Kidney glomerular epithelial cell (primary cell): ENCODE measurements around the gene ADAMTS10.
A peak's percentile ranks its signal among the peaks of the same experiment; 100 is the strongest.
"Not testable (repeated sequence)": the region's sequence is repeated elsewhere in the genome, so short reads cannot be mapped to it uniquely, and the experiment has no call there.

Experiments used
- DNase-seq: peaks from one replicate; lab custom pipeline; 2025; lab: John Stamatoyannopoulos, UW

The ADAMTS10 gene

DNA sequence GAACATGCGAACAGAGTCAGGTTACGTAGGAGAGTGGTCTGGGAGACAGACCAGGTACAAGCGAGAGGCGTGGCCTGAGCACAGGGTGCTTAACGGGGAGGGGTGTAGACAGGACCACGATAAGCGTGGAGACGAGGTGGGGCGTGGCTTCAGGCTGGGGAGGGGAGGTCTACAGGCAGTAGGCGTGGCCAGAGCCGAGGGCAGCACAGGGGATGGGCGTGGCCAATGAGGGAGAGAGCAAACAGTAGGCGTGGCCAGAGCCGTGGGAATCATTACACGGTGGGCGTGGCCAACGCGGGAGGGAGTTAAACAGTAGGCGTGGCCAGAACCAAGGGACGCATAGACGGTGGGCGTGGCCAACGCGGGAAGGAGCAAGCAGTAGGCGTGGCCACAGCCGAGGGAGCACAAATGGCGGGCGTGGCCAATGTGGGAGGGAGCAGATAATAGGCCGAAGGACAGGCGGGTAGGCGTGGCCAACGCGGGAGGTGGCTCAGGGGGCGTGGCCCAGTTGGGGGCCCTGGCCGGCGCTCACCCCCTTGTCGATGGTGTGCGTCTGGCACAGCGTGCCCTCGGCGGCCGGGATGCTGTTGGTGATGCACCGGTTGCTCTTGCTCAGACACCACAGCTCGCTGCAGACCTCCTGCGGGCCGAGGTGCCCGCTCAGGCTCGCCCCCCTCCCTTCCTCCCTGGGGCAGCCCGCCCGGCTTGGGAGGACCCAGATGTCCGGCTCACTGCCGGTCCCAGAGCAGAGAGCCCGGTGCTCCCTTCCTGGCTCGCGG lies 18.1 kb downstream of the ADAMTS10 start:
- peak; percentile 76 for DNase-seq

DNA sequence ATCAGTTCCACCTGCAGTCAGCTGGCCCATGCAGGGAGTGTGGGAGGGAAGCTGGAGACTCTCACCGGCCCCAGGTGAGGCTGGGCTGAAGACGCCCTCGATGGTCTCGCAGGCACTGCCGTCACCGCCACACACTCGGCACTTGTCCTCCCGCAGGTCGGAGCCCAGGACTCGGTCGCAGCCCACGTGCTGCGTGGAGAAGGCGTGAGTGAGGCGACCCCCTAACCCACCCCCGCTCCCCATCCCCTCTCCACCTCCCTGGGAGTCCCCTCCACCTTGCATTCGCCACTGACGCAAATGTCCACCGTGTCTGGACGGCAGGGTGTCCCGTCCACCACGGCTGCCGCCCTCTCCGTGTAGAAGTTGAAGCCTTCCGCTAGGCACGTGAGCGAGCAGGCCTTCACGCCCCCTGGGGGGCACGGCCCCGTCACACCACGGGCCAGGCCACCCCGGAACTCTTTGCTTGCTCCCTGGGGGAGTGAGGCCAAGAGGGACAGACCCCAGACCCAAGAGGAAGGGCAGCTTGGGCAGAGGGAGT lies 21.3 kb downstream of the ADAMTS10 start:
- DNase-seq, result no peak

DNA sequence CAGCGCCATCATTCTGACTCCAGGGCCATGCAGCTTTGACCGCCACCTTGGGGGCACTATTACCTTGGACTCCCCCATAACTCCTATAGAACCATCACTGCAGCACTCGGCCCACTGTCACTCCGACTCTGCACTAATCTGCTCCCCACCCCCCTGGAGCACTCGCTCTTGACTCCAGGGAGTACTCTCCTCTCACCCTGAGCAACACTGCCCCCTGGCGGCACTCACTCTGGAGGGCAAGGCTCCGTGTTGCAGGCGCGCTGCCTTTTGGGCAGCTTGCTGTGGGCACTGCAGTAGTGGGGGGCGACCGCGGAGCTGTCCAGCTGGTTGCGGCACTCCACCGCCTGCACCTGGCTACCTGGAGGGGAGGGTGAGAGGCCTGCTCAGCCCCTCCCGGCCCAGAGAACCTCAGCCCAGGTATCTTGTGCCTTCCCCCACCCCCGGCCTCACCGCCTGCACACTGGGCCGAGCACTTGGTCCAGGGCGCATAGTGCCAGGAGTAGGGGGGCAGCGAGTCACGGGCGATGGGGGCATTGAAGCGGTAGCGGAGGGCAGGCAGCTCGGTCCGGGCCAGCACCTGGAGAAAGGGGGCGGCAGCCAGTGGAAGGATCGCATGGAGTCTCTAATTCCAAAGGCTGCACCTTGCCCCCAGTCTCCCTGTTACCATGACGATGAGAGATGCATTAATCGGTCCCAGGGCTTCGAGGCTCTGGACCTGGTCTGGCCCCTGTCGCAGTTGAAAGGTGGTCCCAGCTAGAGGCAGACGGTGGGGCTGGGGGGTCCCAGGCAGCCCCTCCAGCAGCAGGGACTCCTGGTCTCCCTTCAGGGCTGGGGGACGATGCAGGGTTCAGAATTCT lies 24.4 kb downstream of the ADAMTS10 start:
- DNase-seq, result no peak

DNA sequence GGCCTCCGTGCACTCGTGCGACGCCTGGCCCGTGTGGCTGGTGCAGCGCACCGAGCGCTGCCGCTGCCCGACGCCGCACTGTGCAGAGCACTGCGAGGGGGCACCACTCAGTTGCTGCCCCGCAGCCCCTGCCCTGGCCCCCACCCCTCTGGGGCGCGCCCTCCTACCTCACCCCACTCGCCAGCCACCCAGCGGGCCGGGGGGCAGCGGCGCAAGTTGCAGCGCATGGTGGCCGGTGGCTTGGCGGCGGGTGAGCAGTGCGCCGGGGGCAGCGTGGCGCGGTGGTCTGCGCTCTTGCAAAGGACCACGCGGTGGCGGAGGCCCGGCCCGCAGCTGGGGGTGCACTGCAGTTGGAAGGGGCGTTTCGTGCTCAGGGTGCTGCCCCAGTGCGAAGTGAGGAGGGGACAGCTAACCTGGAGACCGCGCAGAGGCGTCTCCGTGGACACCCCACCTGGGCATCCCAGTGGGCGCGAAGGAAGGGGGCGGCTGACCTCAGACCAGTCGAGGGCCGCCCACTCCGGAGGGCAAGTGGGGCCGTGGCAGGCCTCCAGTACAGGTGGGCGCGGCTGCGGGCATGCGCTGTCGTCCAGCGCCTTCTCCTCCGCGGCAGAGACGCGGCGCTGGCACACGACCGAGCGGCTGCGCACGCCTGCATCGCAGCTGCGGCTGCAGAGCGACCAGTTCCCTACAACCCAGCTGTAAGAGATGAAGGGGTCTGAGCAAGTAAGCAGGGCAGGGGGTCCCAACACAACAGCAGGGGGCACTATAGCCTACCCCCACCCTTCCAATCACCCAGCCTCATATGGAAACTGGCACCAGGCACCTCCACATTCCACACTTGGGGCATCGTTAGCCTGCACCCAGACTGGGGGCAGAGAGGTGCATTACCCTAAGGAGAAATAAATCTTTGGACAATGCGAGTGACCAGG lies 25.3 kb downstream of the ADAMTS10 start:
- no peak for DNase-seq

DNA sequence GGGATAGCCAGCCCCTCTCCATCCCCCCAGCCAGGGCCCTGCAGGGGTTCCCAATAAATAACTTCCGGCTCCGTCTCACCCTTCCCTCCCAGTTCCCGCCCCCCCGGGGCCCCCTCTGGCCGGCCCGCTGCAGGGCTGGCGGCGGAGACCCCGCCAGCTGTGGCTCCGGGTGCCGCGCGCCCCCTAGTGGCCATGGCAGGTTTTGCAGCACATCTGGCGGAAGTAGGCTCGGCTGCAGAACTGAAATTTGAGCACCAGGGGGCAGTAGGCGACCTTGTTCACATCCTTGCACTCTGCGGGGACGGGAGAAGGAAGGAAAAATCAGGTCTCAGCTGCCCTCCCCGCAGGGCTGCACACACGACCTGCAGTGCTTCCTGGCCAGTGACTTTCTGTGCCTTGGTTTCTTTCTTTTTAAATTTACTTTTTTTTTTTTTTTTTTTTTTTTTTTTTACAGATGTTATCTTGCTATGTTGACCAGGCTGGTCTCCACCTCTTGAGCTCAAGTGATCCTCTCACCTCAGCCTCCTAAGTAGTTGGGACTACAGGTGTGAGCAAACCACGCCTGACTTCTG lies 29.7 kb downstream of the ADAMTS10 start:
- peak; percentile 38 for DNase-seq

DNA sequence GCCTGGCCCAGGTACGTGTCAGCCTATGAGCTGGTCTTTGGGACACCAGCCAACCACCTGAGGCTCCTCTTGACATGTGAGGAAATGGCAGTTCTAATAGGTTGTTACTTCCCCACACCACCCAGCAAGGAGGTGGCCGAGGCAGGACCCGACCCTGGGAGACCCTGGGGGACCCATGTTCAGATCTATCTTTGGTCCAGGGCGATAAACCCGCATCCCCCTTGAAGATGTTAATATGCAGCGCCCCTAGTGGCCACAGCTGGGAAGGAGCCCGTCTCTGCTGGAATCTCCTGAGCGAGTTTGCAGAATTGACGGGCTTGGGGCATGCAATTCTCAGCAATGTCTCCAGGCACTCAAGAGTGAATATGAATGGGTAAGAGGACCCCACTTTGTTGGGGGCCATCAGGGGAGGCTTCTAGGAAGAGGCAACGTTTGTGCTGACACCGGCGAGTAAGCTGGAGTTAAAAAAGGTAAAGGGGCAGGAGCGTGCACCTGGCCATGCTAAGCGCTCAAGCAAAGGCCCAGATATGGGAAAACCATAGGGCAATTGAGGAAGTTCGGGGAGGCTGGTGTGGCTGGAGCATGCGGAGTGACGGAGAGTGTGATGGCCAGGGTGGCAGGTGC lies 31.8 kb downstream of the ADAMTS10 start:
- DNase-seq, result peak; percentile 53

DNA sequence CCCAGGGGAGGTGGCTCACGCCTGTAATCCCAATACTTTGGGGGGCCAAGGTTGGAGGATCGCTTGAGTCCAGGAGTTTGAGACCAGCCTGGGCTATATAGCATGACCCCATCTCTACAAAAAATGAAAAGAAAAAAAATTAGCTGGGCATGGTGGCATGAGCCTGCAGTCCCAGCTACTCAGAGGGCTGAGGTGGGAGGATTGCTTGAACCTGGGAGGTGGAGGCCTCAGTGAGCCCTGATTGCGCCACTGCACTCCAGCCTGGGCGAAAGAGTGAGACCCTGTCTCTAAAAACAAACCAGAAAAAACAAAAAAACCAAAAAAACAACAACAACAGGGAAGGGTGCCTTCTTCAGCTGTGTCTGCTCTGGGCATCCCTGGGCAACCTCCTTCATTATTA lies 32.8 kb downstream of the ADAMTS10 start:
- DNase-seq, result no peak

DNA sequence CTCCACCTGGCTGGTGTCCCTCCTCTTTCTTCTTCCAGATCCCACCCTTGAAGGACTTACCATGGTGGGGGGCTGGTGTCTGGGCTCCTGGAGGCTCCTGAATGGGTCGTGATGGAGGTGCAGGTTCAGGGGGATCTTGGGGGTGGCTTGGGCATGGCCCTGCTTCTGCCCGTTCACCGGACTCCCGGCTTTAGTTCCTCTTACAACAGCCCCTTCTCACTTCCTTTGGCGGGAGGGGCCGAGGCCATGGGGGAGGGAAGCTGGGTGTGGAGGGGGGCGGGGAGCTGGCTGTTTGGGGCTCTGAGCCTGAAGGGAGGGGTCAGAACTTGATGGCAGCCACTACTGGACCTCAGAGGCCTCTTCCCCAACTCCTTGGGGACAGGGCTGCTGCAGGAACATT lies 33.3 kb downstream of the ADAMTS10 start, which contains the start of gene MYO1F:
Gene MYO1F (minus strand): TSS at position 196 of the 400 bp plus-strand sequence. CDS start 133 bp downstream, at position 63.
- no peak for DNase-seq

DNA sequence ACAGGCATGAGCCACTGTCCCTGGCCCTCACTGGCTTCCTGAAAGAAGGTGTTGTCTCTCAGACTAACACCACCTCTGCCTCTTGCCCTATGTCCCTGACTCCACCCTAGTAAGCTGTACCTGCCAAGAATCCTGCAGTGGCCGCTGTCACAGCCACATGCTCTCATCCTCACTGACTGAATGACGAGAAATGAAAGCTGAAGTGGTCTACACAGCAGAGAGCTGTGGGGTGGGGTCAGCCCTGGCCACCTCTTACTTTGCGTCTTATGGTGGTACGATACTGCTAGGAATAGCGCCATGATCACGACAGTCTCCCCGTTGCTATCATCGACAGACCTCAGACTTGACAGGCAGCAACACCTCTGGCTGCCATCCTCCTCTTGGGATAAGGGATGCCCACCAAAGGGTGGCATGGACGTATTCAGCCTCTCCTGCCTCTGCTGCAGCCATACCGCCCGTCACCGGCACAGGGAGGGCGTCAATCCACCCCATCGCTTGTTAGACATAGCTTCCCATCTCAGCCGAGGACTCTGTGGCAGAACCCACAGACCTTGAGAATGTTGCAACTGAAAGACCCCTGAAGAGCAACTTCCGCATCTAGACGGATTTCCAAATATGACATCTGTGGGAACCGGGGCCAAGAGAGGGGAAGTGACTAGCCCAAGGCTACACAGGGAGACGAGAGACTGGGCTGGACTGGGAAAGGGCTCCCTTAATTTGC lies 34.1 kb downstream of the ADAMTS10 start:
- DNase-seq, result no peak

DNA sequence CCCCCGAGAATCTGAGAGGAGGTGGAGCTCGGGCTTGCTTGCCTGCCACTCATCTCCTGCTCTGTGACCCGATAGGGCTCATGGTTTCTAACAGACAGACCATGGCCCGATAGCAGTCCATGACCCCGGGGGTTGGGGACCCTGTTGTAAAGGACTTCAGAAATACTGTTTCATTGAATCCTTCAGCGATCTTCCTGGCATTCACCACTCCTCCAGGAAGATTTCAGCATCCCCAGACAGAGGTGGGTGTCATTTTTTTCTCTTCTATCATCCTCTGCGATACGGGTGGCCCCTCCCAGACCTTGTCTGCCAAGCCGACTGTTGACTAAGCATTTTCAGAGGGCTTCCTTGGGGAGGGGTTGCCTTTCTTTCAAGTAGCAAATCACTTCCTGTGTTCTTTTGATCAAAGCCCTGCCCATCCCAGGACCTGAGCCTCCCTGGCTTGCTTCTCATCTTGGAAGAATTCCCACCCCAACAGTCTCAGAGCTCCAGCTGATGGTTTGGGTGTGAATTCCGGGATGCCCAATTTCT lies 35.0 kb downstream of the ADAMTS10 start:
- DNase-seq, result no peak

DNA sequence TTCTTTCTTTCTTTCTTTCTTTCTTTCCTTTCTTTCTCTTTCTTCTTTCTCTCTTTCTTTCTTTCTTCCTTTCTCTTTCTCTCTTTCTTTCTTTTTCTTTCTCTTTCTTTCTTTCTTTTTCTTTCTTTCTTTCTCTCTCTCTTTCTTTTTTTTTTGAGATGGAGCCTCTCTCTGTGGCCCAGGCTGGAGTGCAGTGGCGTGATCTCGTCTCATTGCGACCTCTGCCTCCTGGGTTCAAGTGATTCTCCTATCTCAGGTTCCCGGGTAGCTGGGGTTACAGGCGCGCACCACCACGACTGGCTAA lies 35.9 kb downstream of the ADAMTS10 start:
- DNase-seq, result not testable (repeated sequence)

DNA sequence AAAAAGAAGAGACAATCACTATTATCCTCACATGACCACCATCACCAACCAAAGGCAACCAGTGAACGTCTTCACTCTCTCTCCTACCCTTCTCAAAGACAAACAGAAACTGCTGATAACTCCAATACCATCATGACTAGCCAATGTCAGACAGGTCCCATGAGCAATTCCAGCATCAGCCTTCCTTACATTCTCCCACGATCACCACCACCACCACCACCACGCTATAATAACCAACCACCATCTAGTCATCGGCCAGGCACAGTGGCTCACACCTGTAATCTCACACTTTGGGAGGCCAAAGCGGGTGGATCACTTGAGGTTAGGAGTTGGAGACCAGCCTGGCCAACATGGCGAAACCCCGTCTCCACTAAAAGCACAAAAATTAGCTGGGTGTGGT lies 37.2 kb downstream of the ADAMTS10 start:
- DNase-seq, result no peak

DNA sequence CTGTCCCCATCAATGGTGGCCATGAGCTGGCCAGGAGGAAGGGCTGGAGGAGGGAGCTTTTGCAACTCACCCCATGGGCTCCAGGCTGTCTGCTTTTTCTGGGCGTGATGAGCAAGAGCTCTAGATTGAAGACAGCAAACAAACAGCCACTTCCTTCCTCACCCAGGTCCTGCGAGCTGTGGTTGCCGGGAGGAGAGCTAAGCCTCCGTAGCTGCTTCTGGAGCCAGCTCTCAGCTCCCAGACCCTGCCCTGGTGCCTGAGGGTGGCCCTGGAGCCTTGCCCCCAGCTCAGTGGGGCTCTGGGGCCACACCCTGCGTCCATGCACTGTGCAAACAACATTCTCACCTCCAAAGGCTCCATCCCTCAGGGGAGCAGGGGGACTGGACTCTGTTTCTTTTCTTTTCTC lies 39.5 kb downstream of the ADAMTS10 start:
- DNase-seq, result no peak

DNA sequence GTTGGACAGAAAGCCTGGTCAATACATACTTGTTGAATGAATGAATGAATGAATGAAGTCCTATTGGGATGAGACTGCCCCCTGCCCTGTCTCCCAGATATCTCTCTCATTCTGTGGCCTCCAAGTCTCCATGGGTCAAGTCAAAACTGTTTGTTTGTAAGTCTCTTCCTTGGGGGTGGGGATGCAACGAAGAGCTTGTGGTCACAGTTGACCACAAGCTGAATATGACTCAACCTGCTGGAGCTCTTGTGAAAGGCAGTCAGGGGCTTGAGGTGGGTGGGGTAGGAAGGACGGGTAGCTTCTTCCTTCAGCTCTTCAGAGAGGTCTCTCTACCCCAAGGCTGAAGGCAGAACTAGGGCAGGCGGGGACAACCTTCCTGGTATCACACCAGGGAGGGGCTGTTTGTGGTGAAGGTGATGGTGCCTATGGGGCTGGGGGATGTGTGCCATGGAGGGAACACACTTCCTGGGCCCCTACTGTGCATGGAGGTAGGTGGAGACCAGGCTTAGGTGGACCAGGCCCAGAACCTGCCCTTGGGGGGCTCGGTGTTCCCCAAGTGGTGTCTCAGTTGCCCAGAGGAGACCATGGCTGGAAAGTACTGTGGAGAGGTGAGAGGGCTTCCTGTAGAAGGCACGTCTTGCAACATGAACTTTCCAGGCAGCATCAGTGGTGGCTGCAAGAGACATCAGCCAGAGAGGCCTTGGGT lies 41.3 kb downstream of the ADAMTS10 start:
- DNase-seq, result peak; percentile 60

DNA sequence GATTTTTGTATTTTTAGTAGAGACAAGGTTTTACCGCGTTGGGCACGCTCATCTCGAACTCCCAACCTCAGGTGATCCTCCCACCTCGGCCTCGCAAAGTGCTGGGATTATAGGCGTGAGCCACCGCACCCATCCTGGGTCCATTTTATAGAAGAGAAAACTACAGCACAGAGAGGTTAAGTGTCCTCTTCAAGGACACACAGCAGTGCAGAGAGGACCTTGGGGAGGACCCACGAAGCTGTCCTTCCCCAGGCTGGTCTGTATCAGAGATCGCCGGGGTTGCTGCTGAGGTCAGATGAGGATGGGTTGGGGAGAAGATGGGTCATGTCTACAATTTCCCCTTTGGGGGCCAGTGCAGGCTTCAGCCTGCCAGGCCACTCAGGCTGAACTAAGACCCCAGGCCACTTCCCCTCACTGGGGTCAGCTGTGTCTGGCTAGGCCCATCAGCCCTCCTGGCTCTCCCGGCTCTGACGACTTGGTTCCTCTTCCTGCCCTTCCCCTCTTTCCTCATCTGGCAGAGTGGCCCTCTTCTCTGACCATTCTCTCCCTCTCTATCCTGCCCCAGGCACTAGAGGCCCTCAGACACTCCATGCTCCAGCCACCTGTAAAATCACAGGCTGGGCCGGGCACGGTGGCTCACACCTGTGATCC lies 42.9 kb downstream of the ADAMTS10 start:
- DNase-seq, result no peak

DNA sequence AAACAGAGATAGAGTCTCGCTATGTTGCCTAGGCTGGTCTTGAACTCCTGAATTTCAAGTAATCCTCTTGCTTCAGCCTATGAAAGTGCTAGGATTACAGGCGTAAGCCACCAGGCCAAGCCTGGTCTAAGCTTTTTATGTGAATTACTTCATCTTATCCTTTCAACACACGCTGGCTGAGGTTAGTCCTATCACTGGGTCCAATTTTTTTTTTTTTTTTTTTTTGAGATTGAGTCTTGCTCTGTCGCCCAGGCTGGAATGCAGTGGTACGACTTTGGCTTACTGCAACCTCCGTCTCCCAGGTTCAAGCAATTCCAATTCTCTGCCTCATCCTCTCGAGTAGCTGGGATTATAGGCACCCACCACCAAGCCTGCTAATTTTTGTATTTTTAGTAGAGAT lies 43.7 kb downstream of the ADAMTS10 start:
- no peak for DNase-seq

DNA sequence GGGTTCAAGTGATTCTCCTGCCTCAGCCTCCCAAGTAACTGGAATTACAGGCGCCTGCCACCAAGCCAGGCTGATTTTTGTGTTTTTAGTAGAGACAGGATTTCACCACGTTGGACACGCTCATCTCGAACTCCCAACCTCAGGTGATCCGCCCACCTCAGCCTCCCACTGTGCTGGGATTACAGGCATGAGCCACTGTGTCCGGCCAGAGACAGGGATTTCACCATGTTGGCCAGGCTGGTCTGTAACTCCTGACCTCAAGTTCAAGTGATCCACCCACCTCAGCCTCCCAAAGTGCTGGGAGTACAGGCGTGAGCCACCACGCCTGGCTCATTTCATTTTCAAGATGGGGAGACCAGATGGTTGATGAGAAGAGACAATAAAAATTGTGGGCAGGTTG lies 45.6 kb downstream of the ADAMTS10 start:
- DNase-seq, result not testable (repeated sequence)

DNA sequence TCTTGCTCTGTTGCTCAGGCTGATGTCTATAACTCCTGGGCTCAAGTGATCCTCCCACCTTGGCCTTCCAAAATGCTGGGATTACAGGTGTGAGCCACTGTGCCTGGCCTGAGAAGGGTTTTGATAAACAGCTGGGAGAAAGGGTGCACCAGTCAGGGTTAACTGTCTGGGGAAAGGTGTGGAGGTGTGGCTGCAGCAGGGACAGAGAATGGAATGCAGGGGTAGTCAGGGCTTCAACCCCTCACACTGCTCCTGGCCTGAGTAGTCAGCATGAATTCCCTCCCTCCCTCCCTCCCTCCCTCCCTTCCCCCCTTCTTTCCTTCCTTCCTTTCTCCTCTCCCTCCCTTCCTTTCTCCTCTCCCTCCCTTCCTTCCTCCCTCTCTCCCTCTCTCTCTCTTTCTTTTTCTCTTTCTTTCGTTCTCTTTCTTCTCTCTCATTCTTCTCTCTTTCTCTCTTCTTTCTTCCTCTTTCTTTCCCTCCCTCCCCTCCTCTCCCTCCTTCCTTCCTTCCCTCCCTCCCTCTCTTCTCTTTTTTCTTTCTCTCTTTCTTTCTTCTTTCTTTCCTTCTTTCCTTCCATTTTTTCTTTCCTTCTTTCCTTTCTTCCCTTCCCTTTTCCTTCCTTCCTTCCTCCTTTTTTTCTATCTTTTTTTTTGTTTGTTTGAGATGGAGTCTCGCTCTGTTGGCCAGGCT lies 49.3 kb downstream of the ADAMTS10 start:
- DNase-seq, result no peak
